Kidney epithelial cell (primary cell): ENCODE results near the gene UIMC1. TPM values are rescaled to one million over a fixed set of nuclear protein-coding genes. Genes with fewer than 3 reads are reported as not detected.

Experiments
- DNase-seq: peaks from one replicate; pipeline ENCODE4 v3.0.0-alpha.2; 2010; ENCODE audit warnings: low read depth
- H3K27me3 ChIP-seq: 2 replicates; pipeline ENCODE4 v1.6.0; 2011; ENCODE audit warnings: low read length; ENCODE audit not compliant: control insufficient read depth, insufficient read depth
- H3K36me3 ChIP-seq: 2 replicates; pipeline ENCODE4 v1.5.1; 2011; ENCODE audit warnings: low read length; ENCODE audit not compliant: control insufficient read depth, insufficient read depth
- H3K4me3 ChIP-seq: 2 replicates; pipeline ENCODE4 v1.5.1; 2011; ENCODE audit warnings: low read depth, mild to moderate bottlenecking, control low read depth, low read length
- total RNA-seq: library from RNA; depleted of rRNA; stranded (reverse); fragments of >200 nt; gene quantifications from 2 replicates; pipeline ENCODE4 v1.2.3, GENCODE V29; 2015
- TF ChIP-seq, protein P1 (sequence below): IDR thresholded peaks from 2 replicates; pipeline ENCODE4 v1.5.1; 2011; ENCODE audit warnings: mild to moderate bottlenecking, moderate library complexity, low read length, control low read depth, inconsistent platforms; ENCODE audit not compliant: insufficient read depth, poor library complexity, severe bottlenecking

Gene UIMC1
- total RNA-seq, 1 donor from 2014 or later = 24.5 TPM

DNA sequence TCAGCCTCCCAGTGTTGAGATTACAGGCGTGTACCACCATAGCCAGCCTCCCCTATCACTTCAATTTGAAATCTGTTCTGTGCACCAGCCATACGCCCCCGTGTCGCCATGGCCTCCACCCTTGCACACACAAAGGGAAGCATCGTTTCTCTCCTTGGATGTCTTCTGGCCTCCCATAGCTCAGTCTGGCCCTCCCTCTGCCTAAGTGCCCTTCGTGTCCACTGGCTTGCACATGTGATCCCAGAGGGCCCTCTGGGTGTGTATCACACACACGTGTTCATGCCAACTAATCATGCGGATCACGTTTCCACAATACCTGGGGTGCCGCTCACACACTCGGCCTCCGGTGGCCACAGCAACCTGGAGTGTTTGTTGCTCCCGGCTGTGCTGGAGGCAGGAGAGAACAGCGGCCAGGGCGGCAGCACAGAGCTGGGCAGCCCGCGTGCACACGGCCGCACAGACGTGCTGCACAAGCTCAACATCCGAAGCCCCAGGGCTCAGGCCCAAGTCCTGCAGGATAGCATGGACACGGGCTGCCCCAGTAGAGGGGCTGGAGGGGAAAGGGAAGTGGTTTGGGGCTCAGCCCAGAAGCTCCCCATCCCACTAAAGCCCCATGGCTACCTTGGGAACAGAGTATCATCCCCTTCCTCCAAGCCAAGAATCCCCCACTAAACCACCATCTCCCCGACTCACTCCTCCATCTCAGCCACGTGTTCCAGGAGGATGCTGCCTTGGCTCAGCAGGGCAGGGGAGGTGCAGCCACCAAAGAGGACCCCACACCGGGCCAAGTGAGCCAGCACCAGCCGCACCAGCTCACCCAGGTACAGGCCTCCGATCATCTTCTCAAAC is 118.3 kb downstream of the UIMC1 start:
- Histone ChIP-seq H3K36me3 (no peaks in the 10 kb centered on the region), H3K4me3 (no peak overlapping the region), H3K27me3 (no peaks in the 10 kb centered on the region)
- TF ChIP-seq, protein P1, sequence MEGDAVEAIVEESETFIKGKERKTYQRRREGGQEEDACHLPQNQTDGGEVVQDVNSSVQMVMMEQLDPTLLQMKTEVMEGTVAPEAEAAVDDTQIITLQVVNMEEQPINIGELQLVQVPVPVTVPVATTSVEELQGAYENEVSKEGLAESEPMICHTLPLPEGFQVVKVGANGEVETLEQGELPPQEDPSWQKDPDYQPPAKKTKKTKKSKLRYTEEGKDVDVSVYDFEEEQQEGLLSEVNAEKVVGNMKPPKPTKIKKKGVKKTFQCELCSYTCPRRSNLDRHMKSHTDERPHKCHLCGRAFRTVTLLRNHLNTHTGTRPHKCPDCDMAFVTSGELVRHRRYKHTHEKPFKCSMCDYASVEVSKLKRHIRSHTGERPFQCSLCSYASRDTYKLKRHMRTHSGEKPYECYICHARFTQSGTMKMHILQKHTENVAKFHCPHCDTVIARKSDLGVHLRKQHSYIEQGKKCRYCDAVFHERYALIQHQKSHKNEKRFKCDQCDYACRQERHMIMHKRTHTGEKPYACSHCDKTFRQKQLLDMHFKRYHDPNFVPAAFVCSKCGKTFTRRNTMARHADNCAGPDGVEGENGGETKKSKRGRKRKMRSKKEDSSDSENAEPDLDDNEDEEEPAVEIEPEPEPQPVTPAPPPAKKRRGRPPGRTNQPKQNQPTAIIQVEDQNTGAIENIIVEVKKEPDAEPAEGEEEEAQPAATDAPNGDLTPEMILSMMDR = no peak
- no peak for DNase-seq

DNA sequence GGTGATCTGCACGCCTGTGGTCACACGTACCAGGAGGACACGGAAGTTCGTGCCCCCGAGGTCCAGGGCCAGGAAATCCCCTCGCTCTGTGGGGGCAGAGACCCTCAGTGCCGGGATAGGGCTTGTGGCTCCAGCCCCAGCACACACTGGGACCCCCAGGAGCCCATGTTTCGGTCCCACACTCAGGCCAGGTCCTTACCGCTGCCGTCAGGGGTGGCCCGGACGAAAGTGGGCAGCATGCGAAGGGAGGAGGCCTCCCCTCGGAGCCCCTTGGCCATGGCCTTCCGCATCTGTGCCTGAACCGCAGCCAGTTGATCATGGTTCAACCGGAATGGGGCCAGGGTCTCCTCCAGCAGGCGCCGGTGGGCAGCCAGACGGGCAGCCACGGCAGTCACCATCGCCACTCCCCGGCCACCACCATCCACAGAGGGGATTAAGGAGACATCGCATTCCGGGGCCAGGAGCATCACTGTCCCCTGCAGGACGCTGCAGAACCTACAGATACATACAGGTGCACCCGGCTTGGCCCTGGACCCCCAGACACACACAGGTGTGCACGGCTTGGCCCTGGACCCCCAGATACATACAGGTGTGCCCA is 119.2 kb downstream of the UIMC1 start:
- DNase-seq = no peak
- TF ChIP-seq, protein P1 = no peak
- no peaks in the 10 kb centered on the region for H3K36me3 ChIP-seq
- H3K27me3 ChIP-seq = no peaks in the 10 kb centered on the region
- H3K4me3 ChIP-seq = no peak overlapping the region

DNA sequence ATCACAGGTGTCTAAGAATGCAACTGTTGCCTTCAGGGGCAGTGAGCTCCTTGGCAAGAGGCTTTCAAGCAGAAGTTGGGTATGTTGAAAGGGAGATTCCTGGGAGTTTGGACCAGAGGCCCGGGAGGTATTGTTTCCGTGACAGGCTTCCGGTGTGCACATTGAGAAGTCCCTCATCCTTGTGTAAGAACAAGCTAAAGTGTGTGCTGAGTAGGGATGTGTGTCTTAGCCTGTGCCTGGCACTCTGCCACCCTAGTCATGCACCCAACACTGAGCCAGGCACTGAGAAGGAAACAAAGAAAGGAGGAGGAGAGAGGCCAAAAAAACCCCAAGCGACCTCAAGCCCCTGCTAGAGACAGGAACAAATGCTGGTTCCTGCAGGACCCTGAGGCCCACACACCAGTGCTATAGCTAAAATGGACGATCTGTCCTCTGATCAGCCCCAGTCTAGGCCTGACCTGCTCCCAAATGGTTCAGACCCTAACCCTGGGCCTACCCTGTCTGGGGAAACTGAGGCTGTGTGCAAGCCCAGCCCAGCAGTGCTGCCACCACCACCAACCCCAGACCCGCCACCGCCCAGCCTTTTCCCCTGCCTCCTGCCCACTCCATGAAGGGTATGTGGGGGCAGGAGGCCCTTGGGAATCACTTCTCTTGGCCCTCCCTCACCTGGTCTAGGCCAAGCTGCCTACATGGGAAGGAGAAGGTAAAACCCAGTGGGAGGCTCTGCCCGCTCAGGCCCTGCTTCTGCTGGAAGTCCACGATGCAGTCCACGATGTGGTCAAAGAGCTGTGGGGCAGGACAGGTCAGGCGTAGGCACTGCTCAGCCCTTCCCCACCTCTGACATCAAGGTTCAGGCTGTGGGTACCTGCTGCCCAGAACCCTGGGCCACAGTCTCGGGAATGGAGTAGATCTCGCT is 120.0 kb downstream of the UIMC1 start:
- no peak for DNase-seq
- no peaks in the 10 kb centered on the region for H3K36me3 ChIP-seq
- H3K27me3 ChIP-seq = no peaks in the 10 kb centered on the region
- no peak overlapping the region for H3K4me3 ChIP-seq
- TF ChIP-seq, protein P1 = no peak

DNA sequence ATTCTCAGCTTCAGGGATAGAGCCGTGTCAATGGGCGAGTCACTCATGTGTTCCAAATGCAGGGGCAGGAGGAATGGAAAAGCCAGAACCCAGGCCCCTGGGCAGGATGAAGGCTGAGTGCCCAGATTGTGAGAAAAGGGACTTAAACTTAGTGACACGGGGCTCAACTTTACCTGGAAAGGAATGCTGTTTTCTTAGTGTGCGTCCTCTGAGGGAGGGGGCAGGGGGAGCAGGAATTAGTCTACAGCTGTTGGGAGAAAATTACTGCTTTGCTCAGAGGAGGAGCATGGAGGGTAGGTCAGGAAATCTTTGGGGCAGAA is 122.0 kb downstream of the UIMC1 start:
- H3K4me3 ChIP-seq = no peak overlapping the region
- TF ChIP-seq, protein P1 = no peak
- no peaks in the 10 kb centered on the region for H3K27me3 ChIP-seq
- DNase-seq = no peak
- H3K36me3 ChIP-seq = no peaks in the 10 kb centered on the region

DNA sequence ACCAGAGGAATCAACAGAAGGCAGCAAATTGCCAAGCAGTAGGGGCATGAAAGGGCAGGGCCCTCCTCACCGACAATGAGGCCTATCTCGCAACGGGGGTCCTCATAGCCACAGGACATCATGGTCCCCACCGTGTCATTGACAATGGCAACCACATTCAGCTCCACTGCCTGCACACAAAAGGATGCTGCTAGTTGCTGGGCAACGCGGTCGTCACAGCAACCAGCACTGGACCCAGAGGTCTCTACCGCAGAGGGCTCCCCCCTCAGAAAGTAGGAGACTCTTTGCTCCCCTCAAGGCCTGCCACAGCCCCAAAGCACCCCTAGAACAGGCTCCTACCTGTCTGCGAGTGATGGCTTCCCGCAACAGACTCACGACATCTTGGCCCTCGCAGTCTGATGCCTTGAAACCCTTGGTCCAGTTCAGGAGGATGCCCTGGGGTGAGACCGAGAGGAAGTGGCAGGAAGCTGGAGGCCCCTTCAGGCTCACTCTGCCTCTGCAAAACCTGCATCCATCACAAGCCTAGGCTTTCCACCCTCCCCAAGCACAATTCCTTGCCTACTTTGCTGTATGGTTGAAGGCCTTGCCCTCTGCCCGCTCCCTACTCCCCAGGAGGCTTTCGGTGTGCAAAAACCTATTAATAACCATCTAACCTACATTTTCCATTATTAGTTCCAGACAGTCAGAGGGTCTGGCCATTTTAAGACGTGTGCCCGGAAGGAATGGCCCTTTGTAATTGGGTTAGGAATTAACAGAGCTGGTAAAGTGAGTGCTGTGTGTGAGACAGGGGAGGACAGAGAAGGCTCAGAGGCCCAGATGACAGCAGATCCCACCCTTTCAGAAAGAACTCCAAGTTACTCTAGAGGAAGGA is 122.6 kb downstream of the UIMC1 start:
- no peaks in the 10 kb centered on the region for H3K27me3 ChIP-seq
- TF ChIP-seq, protein P1 = no peak
- DNase-seq = no peak
- H3K4me3 ChIP-seq = no peak overlapping the region
- no peaks in the 10 kb centered on the region for H3K36me3 ChIP-seq
